Measurements from ENCODE around the gene MPHOSPH8. TPM values are rescaled to one million over a fixed set of nuclear protein-coding genes. Genes with fewer than 3 reads are reported as not detected.

MPHOSPH8 gene, protein sequence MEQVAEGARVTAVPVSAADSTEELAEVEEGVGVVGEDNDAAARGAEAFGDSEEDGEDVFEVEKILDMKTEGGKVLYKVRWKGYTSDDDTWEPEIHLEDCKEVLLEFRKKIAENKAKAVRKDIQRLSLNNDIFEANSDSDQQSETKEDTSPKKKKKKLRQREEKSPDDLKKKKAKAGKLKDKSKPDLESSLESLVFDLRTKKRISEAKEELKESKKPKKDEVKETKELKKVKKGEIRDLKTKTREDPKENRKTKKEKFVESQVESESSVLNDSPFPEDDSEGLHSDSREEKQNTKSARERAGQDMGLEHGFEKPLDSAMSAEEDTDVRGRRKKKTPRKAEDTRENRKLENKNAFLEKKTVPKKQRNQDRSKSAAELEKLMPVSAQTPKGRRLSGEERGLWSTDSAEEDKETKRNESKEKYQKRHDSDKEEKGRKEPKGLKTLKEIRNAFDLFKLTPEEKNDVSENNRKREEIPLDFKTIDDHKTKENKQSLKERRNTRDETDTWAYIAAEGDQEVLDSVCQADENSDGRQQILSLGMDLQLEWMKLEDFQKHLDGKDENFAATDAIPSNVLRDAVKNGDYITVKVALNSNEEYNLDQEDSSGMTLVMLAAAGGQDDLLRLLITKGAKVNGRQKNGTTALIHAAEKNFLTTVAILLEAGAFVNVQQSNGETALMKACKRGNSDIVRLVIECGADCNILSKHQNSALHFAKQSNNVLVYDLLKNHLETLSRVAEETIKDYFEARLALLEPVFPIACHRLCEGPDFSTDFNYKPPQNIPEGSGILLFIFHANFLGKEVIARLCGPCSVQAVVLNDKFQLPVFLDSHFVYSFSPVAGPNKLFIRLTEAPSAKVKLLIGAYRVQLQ
- total RNA-seq, result 13.0 and 14.6 TPM in 2 replicates

DNA sequence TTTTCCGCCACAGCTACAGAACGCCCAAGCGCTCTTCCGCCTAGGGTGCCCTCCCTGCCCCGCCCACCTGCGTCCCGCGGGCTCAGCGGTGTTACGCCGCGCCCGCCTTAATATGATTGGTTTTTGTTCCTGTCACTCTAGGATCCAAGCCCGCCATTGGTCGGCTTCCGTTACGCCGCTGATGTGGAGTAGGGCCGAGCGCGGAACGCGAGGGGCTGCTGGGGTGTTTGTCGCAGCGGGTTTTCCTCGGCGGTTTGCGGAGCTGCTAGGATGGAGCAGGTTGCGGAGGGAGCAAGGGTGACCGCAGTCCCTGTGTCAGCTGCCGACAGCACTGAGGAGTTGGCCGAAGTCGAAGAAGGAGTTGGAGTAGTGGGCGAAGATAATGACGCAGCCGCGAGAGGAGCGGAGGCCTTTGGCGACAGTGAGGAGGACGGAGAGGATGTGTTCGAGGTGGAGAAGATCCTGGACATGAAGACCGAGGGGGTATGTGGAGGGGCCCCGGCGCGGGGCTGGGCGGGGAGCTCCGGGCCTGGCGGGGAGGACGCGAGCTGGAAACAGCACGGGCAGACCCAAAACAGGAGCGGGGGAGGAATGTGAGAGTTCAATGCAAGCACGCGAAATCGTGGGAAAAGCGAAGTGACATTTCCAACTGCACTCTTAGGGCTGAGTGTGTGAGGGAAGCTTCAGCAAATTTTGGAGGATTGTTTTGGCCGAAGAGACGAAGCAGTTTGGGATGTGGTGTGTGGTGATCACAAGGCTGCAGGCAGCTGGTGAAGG lies at the start of gene MPHOSPH8:
Gene MPHOSPH8, plus strand, starts transcription at position 181 of the 777 bp plus-strand sequence. Its CDS starts 90 bp downstream, at position 271.

Other genes starting within 250 kb of the MPHOSPH8 start
- gene TPTE2, start 72.1 kb upstream of the MPHOSPH8 start, total RNA-seq, result not detected in 2 replicates
- gene PSPC1, start 149.3 kb downstream of the MPHOSPH8 start, total RNA-seq, result 71.1 and 97.1 TPM in 2 replicates
- 11.7 and 14.9 TPM in 2 replicates for gene ZMYM5, start 230.0 kb downstream of the MPHOSPH8 start, total RNA-seq

Measured in epithelial cell of umbilical artery (primary cell).